Neural progenitor cell (in vitro differentiated cells): Measurements from ENCODE around the gene SAMD10. TPM values are rescaled to one million over a fixed set of nuclear protein-coding genes. Genes with fewer than 3 reads are reported as not detected.

ENCODE experiments used
- DNase-seq: peaks from one replicate; pipeline ENCODE4 v3.0.0-alpha.2; 2016; ENCODE audit warnings: low spot score
- H2AFZ ChIP-seq: fragments of 200-600 bp; sonication (generic); replicated peaks from 2 replicates; pipeline ENCODE4 v1.6.1; 2016; ENCODE audit warnings: antibody characterized with exemption
- H3F3A ChIP-seq: fragments of 200-600 bp; sonication (generic); 2 replicates; pipeline ENCODE4 v1.6.1; 2016; ENCODE audit warnings: antibody characterized with exemption, low read depth
- H3K27ac ChIP-seq: fragments of 200-600 bp; sonication (generic); 2 replicates; pipeline ENCODE4 v1.5.1; 2016; ENCODE audit warnings: mild to moderate bottlenecking
- H3K27me3 ChIP-seq: fragments of 200-600 bp; sonication (generic); 2 replicates; pipeline ENCODE4 v1.6.1; 2016; ENCODE audit warnings: mild to moderate bottlenecking, moderate library complexity
- H3K36me3 ChIP-seq: fragments of 200-600 bp; sonication (generic); 2 replicates; pipeline ENCODE4 v1.5.1; 2016
- H3K4me1 ChIP-seq: fragments of 200-600 bp; sonication (generic); 2 replicates; pipeline ENCODE4 v1.6.1; 2016; ENCODE audit warnings: mixed run types
- H3K4me2 ChIP-seq: fragments of 200-600 bp; sonication (generic); 2 replicates; pipeline ENCODE4 v1.6.1; 2016
- H3K4me3 ChIP-seq: fragments of 200-600 bp; sonication (generic); 2 replicates; pipeline ENCODE4 v1.5.1; 2016
- H3K79me2 ChIP-seq: fragments of 200-600 bp; sonication (generic); 2 replicates; pipeline ENCODE4 v1.6.1; 2016; ENCODE audit warnings: low read depth
- H3K9ac ChIP-seq: fragments of 200-600 bp; sonication (generic); 2 replicates; pipeline ENCODE4 v1.6.1; 2016
- H3K9me3 ChIP-seq: fragments of 200-600 bp; sonication (generic); 2 replicates; pipeline ENCODE4 v1.5.1; 2016; ENCODE audit warnings: low read depth
- H4K20me1 ChIP-seq: fragments of 200-600 bp; sonication (generic); 2 replicates; pipeline ENCODE4 v1.6.1; 2016; ENCODE audit warnings: low read depth
- H3K27ac Mint-ChIP-seq: 3 replicates; pipeline ENCODE4 v1.8.0; 2021; ENCODE audit warnings: mixed read lengths
- H3K27me3 Mint-ChIP-seq: 2 replicates; pipeline ENCODE4 v1.8.0; 2022; ENCODE audit warnings: low read depth, mild to moderate bottlenecking, inconsistent platforms, moderate library complexity, mixed read lengths; ENCODE audit not compliant: insufficient read depth
- H3K36me3 Mint-ChIP-seq: 3 replicates; pipeline ENCODE4 v1.8.0; 2021; ENCODE audit warnings: mixed read lengths
- H3K4me1 Mint-ChIP-seq: 3 replicates; pipeline ENCODE4 v1.8.0; 2021; ENCODE audit warnings: mixed read lengths
- H3K4me3 Mint-ChIP-seq: 3 replicates; pipeline ENCODE4 v1.8.0; 2021; ENCODE audit warnings: mild to moderate bottlenecking, moderate library complexity, mixed read lengths
- H3K9me3 Mint-ChIP-seq: 3 replicates; pipeline ENCODE4 v1.8.0; 2020; ENCODE audit warnings: mixed read lengths
- CTCF ChIP-seq: fragments of 200-600 bp; sonication (generic); IDR thresholded peaks from 2 replicates; pipeline ENCODE4 v1.5.1; 2017; ENCODE audit warnings: antibody characterized with exemption, mild to moderate bottlenecking
- EZH2 ChIP-seq: fragments of 200-600 bp; sonication (generic); IDR thresholded peaks from 2 replicates; pipeline ENCODE4 v1.6.1; 2017; ENCODE audit warnings: antibody characterized with exemption, mild to moderate bottlenecking, moderate library complexity
- EZH2phosphoT487 ChIP-seq: fragments of 200-600 bp; sonication (generic); IDR thresholded peaks from 2 replicates; pipeline ENCODE4 v1.6.1; 2017; ENCODE audit warnings: antibody characterized with exemption
- total RNA-seq: library from RNA; depleted of rRNA; stranded (reverse); fragments of >200 nt; gene quantifications from 2 replicates; pipeline ENCODE4 v1.2.3, GENCODE V29; 2015; ENCODE audit warnings: low replicate concordance

The SAMD10 gene
- total RNA-seq, 1 donor from 2014 or later: 0.19 TPM

- peaks cover 25% of the 10 kb centered on the region for H3K4me1 Mint-ChIP-seq
Measured at GRCh38 chr20:63957690-63958441, 21.6 kb downstream of the SAMD10 start.

GRCh38 chr20:63957004-63957689 lies 22.3 kb downstream of the SAMD10 start:
- peak; percentile 72 for DNase-seq
- Mint-ChIP-seq H3K27ac (no peak overlapping the region), H3K4me1 (peaks cover 25% of the 10 kb centered on the region), H3K9me3 (no peaks in the 10 kb centered on the region), H3K27me3 (peaks cover 2% of the 10 kb centered on the region), H3K36me3 (peaks cover 5% of the 10 kb centered on the region), H3K4me3 (peak overlapping the region; percentile 86)
- Histone ChIP-seq H3K9me3 (no peaks in the 10 kb centered on the region), H3K27me3 (no peaks in the 10 kb centered on the region), H3F3A (peaks cover 31% of the 10 kb centered on the region), H3K4me3 (peak overlapping the region; percentile 100), H3K4me2 (peak overlapping the region; percentile 81), H4K20me1 (peaks cover 50% of the 10 kb centered on the region), H3K4me1 (peaks cover 24% of the 10 kb centered on the region), H3K79me2 (peaks cover 40% of the 10 kb centered on the region), H3K9ac (no peak overlapping the region), H3K36me3 (no peaks in the 10 kb centered on the region), H3K27ac (no peak overlapping the region), H2AFZ (no peak overlapping the region)
- peak; percentile 27 for TF ChIP-seq CTCF
- no peak for TF ChIP-seq EZH2

More at GRCh38 chr20:63957690-63958441, 21.6 kb downstream of the SAMD10 start:
- H3K9ac ChIP-seq: no peak overlapping the region
- H3K9me3 ChIP-seq: no peaks in the 10 kb centered on the region
- peaks cover 4% of the 10 kb centered on the region for H3K27me3 Mint-ChIP-seq
- H3K36me3 ChIP-seq: no peaks in the 10 kb centered on the region
- no peak overlapping the region for H3K4me3 Mint-ChIP-seq
- peaks cover 31% of the 10 kb centered on the region for H3F3A ChIP-seq
- H3K27ac ChIP-seq: no peak overlapping the region
- H3K9me3 Mint-ChIP-seq: no peaks in the 10 kb centered on the region
- H3K27me3 ChIP-seq: no peaks in the 10 kb centered on the region
- H3K4me1 ChIP-seq: peaks cover 24% of the 10 kb centered on the region
- H3K79me2 ChIP-seq: peaks cover 33% of the 10 kb centered on the region
- H3K27ac Mint-ChIP-seq: no peak overlapping the region
- peak overlapping the region; percentile 81 for H3K4me2 ChIP-seq
- TF ChIP-seq EZH2phosphoT487 (no peak), EZH2 (no peak), CTCF (no peak)
- H3K4me3 ChIP-seq: no peak overlapping the region
- peaks cover 43% of the 10 kb centered on the region for H4K20me1 ChIP-seq
- DNase-seq: peak; percentile 48
- peaks cover 5% of the 10 kb centered on the region for H3K36me3 Mint-ChIP-seq
- no peak overlapping the region for H2AFZ ChIP-seq

GRCh38 chr20:63956664-63957003 lies 22.8 kb downstream of the SAMD10 start:
- Mint-ChIP-seq H3K4me1 (peaks cover 25% of the 10 kb centered on the region), H3K36me3 (peaks cover 5% of the 10 kb centered on the region), H3K27ac (no peak overlapping the region), H3K4me3 (peak overlapping the region; percentile 86), H3K9me3 (no peaks in the 10 kb centered on the region), H3K27me3 (peaks cover 2% of the 10 kb centered on the region)
- no peak for DNase-seq
- Histone ChIP-seq H4K20me1 (peaks cover 55% of the 10 kb centered on the region), H3F3A (peaks cover 31% of the 10 kb centered on the region), H3K27ac (no peak overlapping the region), H3K79me2 (peaks cover 45% of the 10 kb centered on the region), H3K4me3 (peak overlapping the region; percentile 100), H3K36me3 (no peaks in the 10 kb centered on the region), H3K4me2 (peak overlapping the region; percentile 81), H3K9ac (no peak overlapping the region), H3K4me1 (peaks cover 24% of the 10 kb centered on the region), H2AFZ (no peak overlapping the region), H3K9me3 (no peaks in the 10 kb centered on the region), H3K27me3 (no peaks in the 10 kb centered on the region)
- TF ChIP-seq CTCF (no peak), EZH2 (no peak), EZH2phosphoT487 (no peak)
